ENCODE measurements around the gene IFT80. TPM values are rescaled to one million over a fixed set of nuclear protein-coding genes. Genes with fewer than 3 reads are reported as not detected.

IFT80 gene
- total and polyA plus RNA-seq, 10 of the 15 experiments (the other 5 are each of a cell fraction or from before 2014, with no cell fraction given): 6.5 to 21.5 (median 14.1) TPM

DNA sequence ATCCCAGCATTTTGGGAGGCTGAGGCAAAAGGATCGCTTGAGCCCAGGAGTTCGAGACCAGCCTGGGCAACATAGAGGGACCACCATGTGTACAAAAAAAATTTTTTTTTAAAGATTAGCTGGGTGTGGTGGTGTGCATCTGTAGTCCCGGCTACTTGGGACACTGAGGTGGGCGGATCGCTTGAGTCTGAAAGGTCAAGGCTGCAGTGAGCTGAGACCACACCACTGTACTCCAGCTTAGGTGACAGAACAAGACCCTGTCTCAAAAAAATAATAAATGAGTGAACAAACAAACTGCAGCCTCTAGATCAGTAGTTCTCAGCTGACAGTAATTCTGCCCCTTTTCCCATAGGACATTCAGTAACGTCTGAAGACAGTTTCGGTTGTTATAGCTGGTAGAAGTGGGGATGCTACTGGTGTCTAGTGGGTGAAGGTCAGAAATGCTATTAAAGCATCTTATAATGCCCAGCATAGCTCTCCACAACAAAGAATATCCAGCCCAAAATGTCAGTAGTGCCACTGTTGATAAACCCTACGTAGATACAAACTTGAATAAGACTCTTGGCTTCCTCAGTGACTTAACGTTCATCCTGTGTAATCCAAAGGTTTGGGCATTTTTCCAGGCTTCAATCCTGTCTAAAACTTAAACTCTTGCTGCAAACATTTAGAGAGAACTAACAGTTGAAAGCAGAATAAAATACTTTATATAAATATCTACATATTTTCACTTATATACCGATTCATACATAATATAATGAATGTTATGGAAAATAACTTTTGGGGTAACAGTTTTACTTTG lies 11.0 kb upstream of the IFT80 start:
- SMC1A ChIA-PET (ENCODE audit: uncharacterized antibody, unreplicated experiment): interaction anchor here (0.8 to 10.7 kb wide), 13 partner anchors 8 to 525 kb away, joined by 3 to 73 read pairs (median 4); partner anchors contain the start of gene TRIM59
- ATAC-seq (peak; percentile 16), DNase-seq (ENCODE audit: low read depth, low spot score) (no peak), FAIRE-seq (no peak)
- TF ChIP-seq POLR2AphosphoS5 (IDR thresholded peaks at IDR 0.05; ENCODE audit: low read length) (peak; percentile 58; the same call in 1 of the 2 replicates), POLR2A (IDR thresholded peaks at IDR 0.05; ENCODE audit: low read depth, low read length) (0 out of 2 replicates have a peak, but pooled peaks have one; percentile 32), NFXL1 (IDR thresholded peaks at IDR 0.05; ENCODE audit: borderline replicate concordance) (no peak)
- Histone ChIP-seq H3K27ac (ENCODE audit: control insufficient read depth, insufficient read depth) (no peak overlapping the region), H4K20me1 (ENCODE audit: control insufficient read depth, insufficient read depth) (no peaks in the 10 kb centered on the region), H3K9ac (ENCODE audit: control insufficient read depth, insufficient read depth, low read length) (no peak overlapping the region), H3K79me2 (ENCODE audit: control insufficient read depth, insufficient read depth, low read length) (peaks cover 76% of the 10 kb centered on the region), H3K9me3 (replicated peaks; ENCODE audit: control insufficient read depth, insufficient read depth, low read length) (no peaks in the 10 kb centered on the region), H3K4me2 (ENCODE audit: control insufficient read depth, insufficient read depth) (peak overlapping the region; percentile 35; the same call in 1 of the 2 replicates), H3K36me3 (ENCODE audit: control insufficient read depth in 2 of 2, insufficient read depth in 2 of 2, low read length in 1 of 2) (peaks cover 4 to 19% of the 10 kb centered on the region in 2 experiments), H3K4me3 (no peak overlapping the region), H3K4me1 (ENCODE audit: control insufficient read depth, insufficient read depth, low read length) (no peaks in the 10 kb centered on the region), H3K27me3 (replicated peaks in 1 of 2; ENCODE audit: control insufficient read depth in 2 of 2, insufficient read depth in 2 of 2, low read length in 1 of 2) (no peaks in the 10 kb centered on the region), H2AFZ (ENCODE audit: control insufficient read depth, low read depth, low read length) (no peak overlapping the region)
- intact Hi-C loops (cut with micrococcal nuclease; ENCODE audit: unreplicated experiment) (loop anchor here (5.0 kb wide), 1 partner anchor 523 kb away; no protein-coding TSS in a partner anchor), in situ Hi-C loops (cut with MboI) (loop anchor here (5.0 to 10.0 kb wide), 2 partner anchors 248 to 385 kb away; no protein-coding TSS in a partner anchor)
- no TSS peak for BruUV-seq (replicated peaks)
- POLR2A ChIA-PET: interaction anchor here (0.7 to 1.1 kb wide), 4 partner anchors 8 to 132 kb away, joined by 3 to 6 read pairs (median 5); no protein-coding TSS in a partner anchor
- 83% methylated on average over 10 of the region's 10 CpGs for WGBS (ENCODE audit: insufficient coverage, insufficient replicate concordance, low lambda C conversion rate, missing lambda C conversion rate)
- RAD21 ChIA-PET (ENCODE audit: unreplicated experiment): interaction anchor here (0.6 to 1.5 kb wide), 9 partner anchors 8 to 856 kb away, joined by 3 to 5 read pairs (median 3); partner anchors contain the start of gene TRIM59
- CTCF ChIA-PET: interaction anchor here (0.6 to 1.6 kb wide), 6 partner anchors 10 to 525 kb away, joined by 3 to 7 read pairs (median 4); no protein-coding TSS in a partner anchor

Data from GM12878 (cell line).